ENCODE results near the gene ZNF687.

Gene ZNF687

DNA sequence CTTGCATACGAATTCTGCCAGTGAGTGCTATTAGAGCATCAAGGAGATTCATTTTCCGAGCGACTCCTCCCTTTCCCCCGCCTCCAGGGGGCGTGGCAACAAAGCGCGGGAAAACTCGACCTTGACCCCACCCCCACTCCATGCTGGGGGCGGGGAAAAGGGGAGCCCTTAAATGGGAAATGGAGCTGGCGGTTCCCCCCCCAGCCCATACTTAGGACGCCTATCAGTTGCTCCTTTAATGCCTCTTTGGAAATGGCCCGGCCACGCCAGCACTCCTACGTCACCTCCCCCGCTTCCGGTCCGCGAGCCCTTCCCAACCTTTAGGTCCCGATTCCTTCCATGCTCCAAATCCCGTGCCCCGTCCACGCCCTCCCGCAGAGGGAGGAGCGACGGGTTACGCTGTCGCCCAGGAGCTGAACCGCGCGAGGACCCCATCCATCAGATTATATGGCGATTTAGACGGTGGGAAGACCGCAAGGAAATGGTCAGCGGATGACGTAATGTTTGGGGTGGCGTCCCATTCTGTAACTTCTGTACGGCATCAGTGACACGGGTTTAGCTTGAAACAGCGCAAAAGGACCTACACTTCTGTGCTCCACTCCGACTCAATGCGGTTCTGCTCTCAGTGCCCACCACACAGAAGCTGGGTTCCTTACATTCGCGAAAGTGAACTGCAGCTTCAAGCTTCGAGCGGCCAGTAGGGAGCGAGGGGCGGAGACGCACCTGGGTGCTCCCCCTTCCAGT is 702 bp upstream of the ZNF687 start:
- DNase-seq (ENCODE audit: low read depth in 2 of 2), result peak; percentile 94 to 95

DNA sequence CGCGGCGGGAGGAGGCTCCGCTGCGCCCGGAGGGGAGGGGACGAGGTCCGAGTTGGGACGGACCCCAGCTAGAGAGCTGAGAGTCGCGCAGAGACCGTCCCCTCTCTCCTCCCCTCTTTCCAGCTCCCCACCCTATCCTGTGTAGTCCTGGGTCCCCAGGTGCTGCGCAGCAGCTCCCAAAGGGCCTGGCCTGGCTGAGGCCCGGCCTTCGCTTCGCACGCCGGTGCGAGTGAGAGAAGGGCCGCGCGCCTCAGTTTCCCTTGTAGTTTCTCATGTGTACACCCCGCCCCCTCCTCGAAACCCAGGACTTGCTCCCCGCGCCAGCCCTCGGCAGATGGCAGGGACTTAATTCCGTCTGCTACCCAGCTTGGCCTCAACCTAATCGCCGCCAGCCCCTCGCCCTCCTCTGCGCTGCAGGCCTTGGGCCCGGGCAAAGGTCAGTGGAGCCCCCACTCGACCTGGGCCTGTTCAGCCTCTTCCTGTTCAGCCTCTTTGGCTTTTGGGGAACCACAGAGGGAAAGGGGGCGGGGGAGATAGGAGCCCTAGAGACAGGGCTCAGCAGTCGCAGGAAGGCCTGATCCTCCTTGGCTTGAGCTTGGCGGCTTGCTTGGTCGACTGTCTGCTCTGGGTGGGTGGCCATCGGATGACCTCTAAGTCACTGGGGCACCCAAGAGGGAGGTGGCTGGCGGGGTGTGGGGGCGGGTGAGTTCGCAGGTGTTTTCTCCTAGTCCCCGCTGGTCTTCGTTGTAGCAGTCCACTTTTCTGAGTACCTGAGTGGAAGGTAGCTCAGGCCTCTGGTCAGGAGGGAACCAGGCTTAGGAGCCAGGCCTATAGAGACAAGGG is 1.0 kb downstream of the ZNF687 start:
- DNase-seq (ENCODE audit: low read depth in 2 of 2), result no peak

DNA sequence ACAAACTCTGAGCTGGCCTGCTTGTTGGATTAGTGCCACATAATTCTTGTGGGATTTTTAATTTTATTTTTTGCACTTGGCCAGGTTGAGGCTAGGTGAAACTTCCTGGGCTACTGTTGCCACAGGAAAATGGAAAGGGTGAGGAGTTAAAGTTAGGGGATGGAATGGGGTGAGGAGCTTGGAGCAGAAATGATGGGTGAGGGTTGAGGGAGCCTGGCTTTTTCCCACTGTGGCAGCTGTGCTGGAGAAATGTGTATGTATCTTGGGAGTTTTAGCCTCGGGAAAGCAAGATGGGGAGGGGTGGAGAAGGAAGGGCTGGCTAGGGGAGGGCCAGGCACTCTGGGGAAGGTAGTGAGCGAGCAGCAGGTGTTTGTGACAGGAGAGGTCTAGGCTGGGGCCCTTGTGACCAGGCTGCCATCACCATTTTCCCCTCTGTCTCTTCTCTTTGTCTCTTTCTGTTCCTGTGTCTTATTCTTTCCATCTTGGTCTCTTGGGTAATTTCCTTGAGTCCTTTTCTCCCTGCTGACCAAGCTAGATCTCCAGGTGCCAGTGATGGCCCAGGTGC is 2.0 kb downstream of the ZNF687 start:
- DNase-seq (ENCODE audit: low read depth in 2 of 2), result no peak

DNA sequence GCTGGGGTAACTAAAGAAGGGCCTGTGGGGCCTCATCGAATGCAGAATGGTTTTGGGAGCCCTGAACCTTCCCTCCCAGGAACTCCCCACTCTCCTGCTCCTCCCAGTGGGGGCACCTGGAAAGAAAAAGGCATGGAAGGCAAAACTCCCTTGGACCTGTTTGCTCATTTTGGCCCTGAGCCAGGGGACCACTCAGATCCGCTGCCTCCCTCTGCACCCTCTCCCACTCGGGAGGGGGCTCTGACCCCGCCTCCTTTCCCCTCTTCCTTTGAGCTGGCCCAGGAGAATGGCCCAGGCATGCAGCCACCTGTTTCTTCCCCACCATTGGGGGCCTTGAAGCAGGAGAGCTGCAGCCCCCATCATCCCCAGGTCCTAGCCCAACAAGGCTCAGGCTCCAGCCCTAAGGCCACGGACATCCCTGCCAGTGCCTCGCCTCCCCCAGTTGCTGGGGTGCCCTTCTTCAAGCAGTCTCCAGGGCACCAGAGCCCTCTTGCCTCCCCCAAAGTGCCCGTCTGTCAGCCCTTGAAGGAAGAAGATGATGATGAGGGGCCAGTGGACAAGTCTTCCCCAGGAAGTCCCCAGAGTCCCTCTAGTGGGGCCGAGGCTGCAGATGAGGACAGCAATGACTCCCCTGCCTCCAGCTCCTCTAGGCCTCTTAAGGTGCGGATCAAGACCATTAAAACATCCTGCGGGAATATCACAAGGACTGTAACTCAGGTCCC is 4.7 kb downstream of the ZNF687 start:
- no peak for DNase-seq (ENCODE audit: low read depth in 2 of 2)

DNA sequence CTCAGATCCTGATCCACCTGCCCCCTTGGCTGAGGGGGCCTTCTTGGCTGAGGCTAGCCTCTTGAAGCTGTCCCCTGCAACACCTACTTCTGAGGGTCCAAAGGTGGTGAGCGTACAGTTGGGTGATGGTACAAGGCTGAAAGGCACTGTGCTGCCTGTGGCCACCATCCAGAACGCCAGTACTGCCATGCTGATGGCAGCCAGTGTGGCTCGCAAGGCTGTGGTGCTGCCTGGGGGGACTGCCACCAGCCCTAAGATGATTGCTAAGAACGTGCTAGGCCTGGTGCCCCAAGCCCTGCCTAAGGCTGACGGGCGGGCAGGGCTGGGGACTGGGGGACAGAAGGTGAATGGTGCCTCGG is 5.2 kb downstream of the ZNF687 start:
- no peak for DNase-seq (ENCODE audit: low read depth in 2 of 2)

DNA sequence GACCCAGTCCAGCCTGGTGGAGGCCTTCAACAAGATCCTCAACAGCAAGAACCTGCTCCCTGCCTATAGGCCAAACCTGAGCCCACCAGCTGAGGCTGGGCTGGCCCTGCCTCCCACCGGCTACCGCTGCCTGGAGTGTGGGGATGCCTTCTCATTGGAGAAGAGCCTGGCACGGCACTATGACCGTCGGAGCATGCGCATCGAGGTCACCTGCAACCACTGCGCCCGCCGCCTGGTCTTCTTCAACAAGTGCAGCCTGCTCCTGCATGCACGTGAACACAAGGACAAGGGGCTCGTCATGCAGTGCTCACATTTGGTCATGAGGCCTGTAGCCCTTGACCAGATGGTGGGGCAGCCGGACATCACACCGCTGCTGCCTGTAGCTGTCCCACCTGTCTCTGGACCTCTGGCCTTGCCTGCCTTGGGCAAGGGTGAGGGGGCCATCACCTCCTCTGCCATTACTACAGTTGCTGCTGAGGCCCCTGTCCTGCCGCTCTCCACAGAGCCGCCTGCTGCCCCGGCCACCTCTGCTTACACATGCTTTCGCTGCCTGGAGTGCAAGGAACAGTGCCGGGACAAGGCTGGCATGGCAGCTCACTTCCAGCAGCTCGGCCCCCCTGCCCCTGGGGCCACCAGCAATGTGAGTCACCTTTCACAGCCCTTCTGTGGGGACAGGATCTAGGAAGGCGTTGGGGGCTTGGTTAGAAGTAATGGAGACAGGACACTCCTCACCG is 5.8 kb downstream of the ZNF687 start:
- DNase-seq (ENCODE audit: low read depth in 2 of 2), result no peak

DNA sequence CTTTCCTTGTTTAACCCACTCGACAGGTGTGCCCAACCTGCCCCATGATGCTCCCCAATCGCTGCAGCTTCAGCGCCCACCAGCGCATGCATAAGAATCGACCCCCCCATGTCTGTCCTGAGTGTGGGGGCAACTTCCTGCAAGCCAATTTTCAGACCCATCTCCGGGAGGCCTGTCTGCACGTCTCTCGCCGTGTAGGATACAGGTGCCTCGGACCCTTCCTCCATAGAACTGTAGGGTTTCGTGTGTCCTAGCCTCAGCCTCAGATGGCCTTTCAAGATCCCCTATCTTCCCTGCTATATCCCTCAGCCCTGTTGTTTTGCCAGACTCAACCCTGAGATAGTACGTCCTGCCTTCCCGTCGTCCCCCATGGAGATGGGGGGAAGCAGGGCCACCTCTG is 6.4 kb downstream of the ZNF687 start:
- no peak for DNase-seq (ENCODE audit: low read depth in 2 of 2)

DNA sequence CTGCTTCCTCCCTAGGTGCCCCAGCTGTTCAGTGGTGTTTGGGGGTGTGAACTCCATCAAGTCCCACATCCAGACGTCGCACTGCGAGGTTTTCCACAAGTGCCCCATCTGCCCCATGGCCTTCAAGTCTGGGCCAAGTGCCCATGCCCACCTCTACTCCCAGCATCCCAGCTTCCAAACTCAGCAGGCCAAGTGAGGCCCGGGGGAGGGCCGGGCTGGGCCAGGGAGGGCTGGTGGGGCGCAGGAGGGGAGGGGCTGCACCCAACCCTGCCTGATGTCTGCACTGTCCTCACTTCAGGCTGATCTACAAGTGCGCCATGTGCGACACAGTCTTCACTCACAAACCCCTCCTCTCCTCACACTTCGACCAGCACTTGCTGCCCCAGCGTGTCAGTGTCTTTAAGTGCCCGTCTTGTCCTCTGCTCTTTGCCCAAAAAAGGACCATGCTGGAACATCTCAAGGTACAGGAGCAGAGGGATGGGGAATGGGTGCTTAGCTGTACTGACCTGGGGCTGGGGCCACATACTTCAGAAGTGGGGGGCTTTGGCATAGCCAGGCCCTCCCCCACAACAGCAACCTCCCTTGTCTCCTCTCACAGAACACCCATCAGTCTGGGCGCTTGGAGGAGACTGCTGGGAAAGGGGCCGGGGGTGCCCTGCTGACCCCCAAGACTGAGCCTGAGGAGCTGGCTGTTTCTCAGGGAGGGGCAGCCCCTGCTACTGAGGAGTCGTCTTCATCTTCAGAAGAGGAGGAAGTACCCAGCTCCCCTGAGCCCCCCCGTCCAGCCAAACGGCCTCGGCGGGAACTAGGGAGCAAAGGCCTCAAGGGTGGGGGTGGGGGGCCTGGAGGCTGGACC is 7.2 kb downstream of the ZNF687 start:
- DNase-seq (ENCODE audit: low read depth in 2 of 2), result no peak

DNA sequence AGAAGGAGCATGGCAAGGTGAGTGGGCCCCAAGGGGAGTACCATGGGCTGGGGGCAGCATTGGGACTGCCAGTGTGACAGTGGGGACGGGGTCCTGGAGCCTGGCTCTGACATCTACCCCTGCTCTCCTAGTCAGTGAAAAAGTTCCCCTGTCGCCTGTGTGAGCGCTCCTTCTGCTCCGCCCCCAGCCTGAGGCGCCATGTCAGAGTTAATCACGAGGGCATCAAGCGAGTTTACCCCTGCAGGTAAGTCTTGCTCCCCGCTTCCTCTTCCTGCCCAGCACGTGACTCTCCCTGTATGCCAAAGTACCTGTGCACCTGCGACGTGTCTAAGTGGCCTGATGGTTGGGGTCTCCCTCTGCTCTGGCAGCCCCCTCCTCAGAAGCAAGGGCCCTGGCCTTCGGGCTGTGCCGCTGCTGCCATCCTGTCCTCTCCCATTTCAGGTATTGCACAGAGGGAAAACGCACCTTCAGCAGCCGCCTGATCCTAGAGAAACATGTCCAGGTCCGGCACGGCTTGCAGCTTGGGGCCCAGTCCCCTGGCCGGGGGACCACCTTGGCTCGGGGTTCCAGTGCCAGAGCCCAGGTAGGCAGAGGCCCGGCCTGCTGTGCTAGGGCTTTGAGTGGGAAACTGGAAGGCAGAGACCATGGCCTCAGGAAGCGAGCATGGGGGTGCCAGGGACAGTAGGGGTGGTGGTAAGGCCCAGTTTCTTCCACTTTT is 8.1 kb downstream of the ZNF687 start:
- DNase-seq (ENCODE audit: low read depth in 2 of 2), result no peak

DNA sequence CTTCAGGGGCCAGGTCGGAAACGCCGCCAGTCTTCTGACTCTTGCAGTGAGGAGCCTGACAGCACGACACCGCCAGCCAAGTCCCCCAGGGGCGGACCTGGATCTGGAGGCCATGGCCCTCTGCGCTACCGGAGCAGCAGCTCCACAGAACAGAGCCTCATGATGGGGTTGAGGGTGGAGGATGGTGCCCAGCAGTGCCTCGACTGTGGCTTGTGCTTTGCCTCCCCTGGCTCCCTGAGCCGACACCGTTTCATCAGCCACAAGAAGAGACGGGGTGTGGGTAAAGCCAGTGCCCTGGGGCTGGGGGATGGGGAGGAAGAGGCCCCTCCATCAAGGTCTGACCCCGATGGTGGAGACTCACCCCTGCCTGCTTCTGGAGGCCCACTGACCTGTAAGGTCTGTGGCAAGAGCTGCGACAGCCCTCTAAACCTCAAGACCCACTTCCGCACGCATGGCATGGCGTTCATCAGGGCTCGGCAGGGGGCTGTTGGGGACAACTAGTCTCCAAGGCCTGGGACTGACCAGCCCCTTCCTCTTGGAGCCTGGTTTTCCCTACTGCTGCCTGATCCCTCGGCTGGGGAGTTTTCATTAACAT is 8.7 kb downstream of the ZNF687 start:
- DNase-seq (ENCODE audit: low read depth in 2 of 2), result no peak

DNA sequence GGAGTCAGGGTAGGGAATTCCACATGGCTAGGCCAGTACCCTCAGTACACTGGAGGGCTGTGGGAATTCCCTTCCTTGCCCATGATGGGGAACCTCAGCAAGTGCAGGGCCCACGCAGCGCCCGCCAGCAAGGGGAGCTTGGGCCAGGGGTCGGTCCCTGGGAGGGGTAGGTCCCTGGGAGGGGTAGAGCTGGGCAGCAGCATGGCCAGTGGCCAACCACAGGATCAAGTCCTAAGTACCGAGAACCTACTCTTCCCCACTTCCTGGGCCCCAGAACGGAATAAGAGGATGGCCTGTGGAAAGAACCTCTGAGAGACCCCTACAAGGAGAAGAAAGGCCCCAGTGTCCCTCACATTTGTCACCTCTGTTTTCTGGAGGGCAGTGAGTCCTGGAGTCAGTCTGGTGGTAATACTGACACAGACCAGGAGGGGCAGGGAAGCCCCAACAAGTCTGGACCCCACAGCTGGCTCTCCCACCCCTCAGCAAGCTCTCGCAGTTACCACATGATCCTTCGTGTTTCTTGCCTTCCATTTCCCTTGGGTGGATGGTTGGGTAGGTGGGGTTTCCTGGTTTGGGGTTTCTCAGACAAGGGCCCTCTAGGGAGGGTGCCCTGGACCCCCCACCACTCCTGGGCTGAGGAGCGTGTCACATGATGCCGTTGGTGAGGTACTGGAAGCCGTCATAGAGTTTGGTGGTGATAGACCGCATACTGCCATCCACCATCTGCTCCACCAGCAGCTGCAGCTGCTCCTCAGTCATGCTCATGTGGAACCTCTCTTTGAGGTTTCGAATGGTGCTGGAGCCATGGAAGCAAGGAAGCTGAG is 10.3 kb downstream of the ZNF687 start:
- DNase-seq (ENCODE audit: low read depth in 2 of 2), result no peak

DNA sequence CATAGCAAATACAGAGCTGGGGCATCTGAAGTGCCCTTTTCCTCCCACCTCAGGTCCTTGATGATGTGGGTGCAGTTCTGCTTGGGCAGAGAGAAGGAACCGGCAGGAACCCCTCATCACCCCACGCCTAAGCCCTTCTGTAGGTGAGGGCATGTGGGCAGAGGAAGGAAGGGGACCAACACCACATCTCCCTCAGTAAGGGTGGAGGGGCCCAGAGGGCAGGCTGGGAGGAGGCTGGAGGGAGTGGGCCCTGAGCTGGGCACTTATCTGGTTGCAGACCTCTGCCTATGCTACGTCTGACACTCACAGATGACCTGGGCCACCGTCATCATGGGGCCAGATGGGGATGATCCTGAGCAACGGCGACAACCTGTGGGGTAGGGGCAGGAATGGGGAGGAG is 11.0 kb downstream of the ZNF687 start:
- DNase-seq (ENCODE audit: low read depth in 2 of 2), result no peak

DNA sequence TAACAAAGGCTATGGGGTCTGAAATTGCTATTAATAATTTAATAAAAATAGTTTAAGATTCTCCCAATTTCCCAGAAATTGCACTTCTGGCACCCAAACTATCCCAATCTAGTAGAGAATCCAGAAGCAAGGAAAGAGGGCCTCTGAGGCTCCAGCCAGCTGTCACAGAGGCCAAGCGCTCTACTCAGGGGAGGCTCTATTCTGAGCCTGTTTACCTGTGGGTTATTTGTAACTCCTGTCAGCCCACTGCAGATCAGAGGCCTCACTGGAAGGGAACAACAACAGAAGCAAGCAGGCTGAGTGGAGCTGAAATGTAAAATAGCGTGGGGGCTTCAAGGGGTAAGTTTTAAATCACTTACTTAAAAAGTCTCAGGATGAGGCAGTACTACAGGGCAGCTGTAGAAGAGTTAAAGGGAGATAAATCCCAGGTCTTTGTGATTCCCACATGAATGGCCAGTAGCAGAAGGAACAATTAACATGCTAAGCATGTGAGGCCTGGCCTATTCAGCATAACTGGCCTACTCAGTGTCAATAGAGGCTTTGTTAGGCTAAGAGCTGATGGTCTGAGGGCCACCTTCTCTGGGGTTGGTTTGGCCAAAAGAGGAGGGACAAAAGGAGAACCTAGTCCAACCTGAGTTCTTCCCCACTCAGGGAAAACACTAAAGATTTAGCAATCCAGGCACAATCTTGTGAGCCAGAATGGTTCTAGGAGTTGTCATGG is 12.8 kb downstream of the ZNF687 start:
- DNase-seq (ENCODE audit: low read depth in 2 of 2), result no peak

DNA sequence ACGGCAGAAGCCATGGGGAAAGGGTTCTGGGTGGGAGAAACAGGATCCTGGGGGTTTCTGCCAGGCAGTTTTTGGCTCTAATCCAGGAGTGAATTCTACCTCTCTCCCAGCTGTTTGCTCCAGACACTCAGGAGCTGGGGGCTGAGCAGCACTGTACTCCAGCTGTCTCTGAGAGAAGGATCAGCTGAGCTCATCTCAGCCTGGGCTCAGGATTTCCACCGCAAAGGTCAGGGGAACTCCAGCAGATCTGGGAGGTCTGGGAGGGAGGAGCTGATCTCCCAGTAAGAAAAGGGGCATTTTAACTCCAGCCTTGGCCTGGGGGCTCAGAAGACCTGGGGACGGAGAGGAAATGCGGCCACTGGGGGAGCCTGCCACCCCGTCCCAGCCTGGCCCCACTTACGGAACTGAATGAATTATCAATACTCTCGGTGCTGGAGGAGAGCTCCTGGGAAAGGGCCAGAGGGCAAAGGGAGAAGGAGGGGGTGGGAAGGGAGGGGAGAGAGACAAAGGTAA is 27.8 kb downstream of the ZNF687 start:
- DNase-seq (ENCODE audit: low read depth in 2 of 2), result no peak

DNA sequence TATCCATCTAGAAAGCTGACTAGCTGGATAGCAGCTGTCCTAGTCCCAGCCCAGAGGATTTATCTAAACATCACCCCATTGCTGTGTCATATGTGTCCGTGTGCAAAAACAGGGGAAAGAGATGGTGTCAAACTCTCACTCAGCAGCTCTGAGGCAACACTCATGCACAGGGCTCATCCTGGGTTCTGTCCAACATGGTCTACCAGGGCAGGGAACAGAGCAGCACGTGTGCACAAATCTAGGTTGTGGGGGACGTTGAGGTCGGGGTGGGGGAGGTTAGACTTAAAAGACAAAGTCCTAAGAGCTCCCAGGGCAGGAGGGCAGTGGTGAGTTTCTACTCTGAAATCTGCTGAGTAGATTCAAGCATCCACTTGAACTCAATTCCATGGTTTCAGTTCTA is 28.9 kb downstream of the ZNF687 start:
- DNase-seq (ENCODE audit: low read depth in 2 of 2), result no peak

DNA sequence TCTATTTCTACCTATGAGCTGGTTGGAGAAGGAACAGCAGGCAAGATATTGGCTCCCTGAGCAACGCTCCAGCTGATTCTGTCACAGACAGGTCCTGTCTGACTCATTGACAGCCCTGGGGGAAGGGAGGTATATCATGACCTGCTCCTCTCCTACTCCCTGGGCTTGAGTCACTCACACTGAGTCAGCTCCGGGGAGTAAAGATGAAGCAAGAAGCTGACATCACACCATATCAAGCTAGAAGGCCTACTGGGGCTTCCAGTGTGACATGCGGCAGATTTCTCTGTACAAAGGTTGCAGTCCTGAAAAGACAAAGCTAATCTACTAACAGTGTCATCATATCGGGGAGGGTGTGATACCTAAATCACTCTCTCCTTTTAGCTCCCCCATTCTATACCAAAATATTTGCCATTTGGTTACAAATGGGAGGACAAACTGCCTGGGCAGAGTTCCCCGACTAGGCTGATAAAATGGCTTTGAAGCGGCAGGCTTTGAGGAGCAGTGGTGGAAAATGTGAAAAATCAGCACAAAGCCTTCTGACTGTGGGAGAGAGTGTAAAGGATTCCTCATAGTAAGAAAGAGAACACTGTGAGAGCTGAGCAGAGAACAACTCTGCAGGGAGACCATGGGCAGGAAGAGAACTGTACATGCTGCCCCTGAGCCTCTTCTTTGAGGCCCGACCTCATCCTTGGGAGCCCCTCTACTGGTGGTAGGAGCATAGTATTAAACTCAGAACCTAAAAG is 29.7 kb downstream of the ZNF687 start:
- peak; percentile 57 to 78 for DNase-seq (ENCODE audit: low read depth in 2 of 2)

DNA sequence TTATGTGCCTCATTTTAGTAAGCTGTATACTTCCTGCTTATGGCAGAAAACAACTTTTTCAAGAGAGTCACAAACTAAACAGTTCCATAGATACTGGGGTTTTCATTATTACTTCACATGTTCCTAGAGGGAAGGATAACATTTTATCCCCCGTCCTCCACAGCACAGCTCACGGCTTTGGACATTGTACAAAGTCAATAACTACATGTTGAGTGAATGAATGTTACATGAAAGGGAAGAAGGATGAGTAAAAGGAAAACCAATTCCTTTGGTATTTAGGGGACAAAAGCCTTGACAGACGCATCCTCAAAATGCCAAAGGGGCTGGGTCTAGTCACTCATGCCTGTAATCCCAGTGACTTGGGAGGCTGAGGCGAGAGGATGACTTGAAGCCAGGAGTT is 30.3 kb downstream of the ZNF687 start:
- no peak for DNase-seq (ENCODE audit: low read depth in 2 of 2)
